PC-3 (cell line): ENCODE results near the gene CAMK1D.

ENCODE experiments used
- EZH2 ChIP-seq: fragments of 300-600 bp; sonication (generic); IDR thresholded peaks from one replicate; pipeline ENCODE4 v1.6.1; 2017; ENCODE audit warnings: antibody characterized with exemption, mild to moderate bottlenecking, low read length; ENCODE audit not compliant: unreplicated experiment
- TF ChIP-seq, protein P1 (sequence below): fragments of 300-600 bp; sonication (generic); conservative IDR thresholded peaks from 2 replicates; pipeline ENCODE4 v1.5.1; 2017; ENCODE audit warnings: antibody characterized with exemption, low read depth, mild to moderate bottlenecking, low read length

DNA sequence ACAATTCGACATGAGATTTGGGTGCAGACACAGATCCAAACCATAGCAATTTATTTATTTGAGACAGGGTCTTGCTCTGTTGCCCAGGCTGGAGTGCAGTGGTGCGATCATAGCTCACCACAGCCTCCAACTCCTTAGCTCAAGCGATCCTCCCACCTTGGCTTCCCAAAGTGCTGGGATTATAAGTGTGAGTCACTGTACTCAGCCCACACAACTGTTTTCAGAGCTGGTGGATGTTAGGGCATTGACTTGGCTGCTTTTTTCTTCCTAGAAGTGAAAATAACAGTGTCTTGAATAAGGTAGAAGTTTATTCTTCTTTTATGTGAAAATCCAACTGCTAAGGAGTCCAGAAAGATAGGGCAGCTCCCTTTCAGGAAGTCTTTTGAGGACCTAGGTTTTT is 520.1 kb downstream of the CAMK1D start:
- TF ChIP-seq, protein P1, sequence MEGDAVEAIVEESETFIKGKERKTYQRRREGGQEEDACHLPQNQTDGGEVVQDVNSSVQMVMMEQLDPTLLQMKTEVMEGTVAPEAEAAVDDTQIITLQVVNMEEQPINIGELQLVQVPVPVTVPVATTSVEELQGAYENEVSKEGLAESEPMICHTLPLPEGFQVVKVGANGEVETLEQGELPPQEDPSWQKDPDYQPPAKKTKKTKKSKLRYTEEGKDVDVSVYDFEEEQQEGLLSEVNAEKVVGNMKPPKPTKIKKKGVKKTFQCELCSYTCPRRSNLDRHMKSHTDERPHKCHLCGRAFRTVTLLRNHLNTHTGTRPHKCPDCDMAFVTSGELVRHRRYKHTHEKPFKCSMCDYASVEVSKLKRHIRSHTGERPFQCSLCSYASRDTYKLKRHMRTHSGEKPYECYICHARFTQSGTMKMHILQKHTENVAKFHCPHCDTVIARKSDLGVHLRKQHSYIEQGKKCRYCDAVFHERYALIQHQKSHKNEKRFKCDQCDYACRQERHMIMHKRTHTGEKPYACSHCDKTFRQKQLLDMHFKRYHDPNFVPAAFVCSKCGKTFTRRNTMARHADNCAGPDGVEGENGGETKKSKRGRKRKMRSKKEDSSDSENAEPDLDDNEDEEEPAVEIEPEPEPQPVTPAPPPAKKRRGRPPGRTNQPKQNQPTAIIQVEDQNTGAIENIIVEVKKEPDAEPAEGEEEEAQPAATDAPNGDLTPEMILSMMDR = no peak
- no peak for TF ChIP-seq EZH2
